ENCODE measurements around the gene IGFBP7.
"Not testable (repeated sequence)": the region's sequence is repeated elsewhere in the genome, so short reads cannot be mapped to it uniquely, and the experiment has no call there.

IGFBP7 gene

GRCh38 chr4:57068237-57068981, 41.8 kb downstream of the IGFBP7 start:
- no peak for DNase-seq

GRCh38 chr4:57065730-57066482, 44.3 kb downstream of the IGFBP7 start:
- no peak for DNase-seq

GRCh38 chr4:57064811-57065711, 45.1 kb downstream of the IGFBP7 start:
- DNase-seq: no peak

GRCh38 chr4:57064120-57064519, 46.1 kb downstream of the IGFBP7 start:
- no peak for DNase-seq

- DNase-seq: no peak
Measured at GRCh38 chr4:57063518-57063917, 46.7 kb downstream of the IGFBP7 start.

GRCh38 chr4:57061395-57061794, 48.8 kb downstream of the IGFBP7 start:
- DNase-seq: no peak

GRCh38 chr4:57060717-57061067, 49.5 kb downstream of the IGFBP7 start:
- not testable (repeated sequence) for DNase-seq

GRCh38 chr4:57059890-57060716, 50.1 kb downstream of the IGFBP7 start:
- no peak for DNase-seq

GRCh38 chr4:57055886-57056285, 54.3 kb downstream of the IGFBP7 start:
- DNase-seq: no peak

GRCh38 chr4:57053508-57053907, 56.7 kb downstream of the IGFBP7 start:
- DNase-seq: no peak

GRCh38 chr4:57051524-57051923, 58.7 kb downstream of the IGFBP7 start:
- DNase-seq: no peak

- no peak for DNase-seq
Measured at GRCh38 chr4:57051095-57051494, 59.1 kb downstream of the IGFBP7 start.

- no peak for DNase-seq
Measured at GRCh38 chr4:57048590-57049304, 61.4 kb downstream of the IGFBP7 start.

GRCh38 chr4:57047046-57047445, 63.1 kb downstream of the IGFBP7 start:
- DNase-seq: not testable (repeated sequence)

- no peak for DNase-seq
Measured at GRCh38 chr4:57044996-57045395, 65.2 kb downstream of the IGFBP7 start.

- no peak for DNase-seq
Measured at GRCh38 chr4:57044279-57044678, 65.9 kb downstream of the IGFBP7 start.

- no peak for DNase-seq
Measured at GRCh38 chr4:57043347-57044251, 66.6 kb downstream of the IGFBP7 start.

GRCh38 chr4:57042711-57043169, 67.4 kb downstream of the IGFBP7 start:
- DNase-seq: no peak

- no peak for DNase-seq
Measured at GRCh38 chr4:57041020-57041419, 69.2 kb downstream of the IGFBP7 start.

GRCh38 chr4:57040510-57040909, 69.7 kb downstream of the IGFBP7 start:
- DNase-seq: no peak

GRCh38 chr4:57039345-57039744, 70.8 kb downstream of the IGFBP7 start:
- no peak for DNase-seq
